HTR-8/SVneo (cell line): Measurements from ENCODE around the gene ARHGAP6.

Experiments used
- DNase-seq: peaks from one replicate; pipeline ENCODE4 v3.0.0; 2011; ENCODE audit warnings: low spot score, mixed read lengths; ENCODE audit not compliant: insufficient read length
- FAIRE-seq: peaks from 2 replicates; lab custom pipeline; 2011; peaks lifted over from hg19 to GRCh38; lab: Jason Lieb, UNC

The ARHGAP6 gene

GRCh38 chrX:11337292-11338009, 328.3 kb downstream of the ARHGAP6 start:
- no peak for FAIRE-seq

GRCh38 chrX:11336201-11336600, 329.5 kb downstream of the ARHGAP6 start:
- DNase-seq, result no peak
- no peak for FAIRE-seq

More at GRCh38 chrX:11337292-11338009, 328.3 kb downstream of the ARHGAP6 start:
- no peak for DNase-seq

GRCh38 chrX:11334165-11334564, 331.6 kb downstream of the ARHGAP6 start:
- FAIRE-seq, result no peak
- no peak for DNase-seq

GRCh38 chrX:11331788-11332187, 333.9 kb downstream of the ARHGAP6 start:
- FAIRE-seq, result no peak

GRCh38 chrX:11329021-11329420, 336.7 kb downstream of the ARHGAP6 start:
- no peak for DNase-seq
- no peak for FAIRE-seq

More at GRCh38 chrX:11331788-11332187, 333.9 kb downstream of the ARHGAP6 start:
- no peak for DNase-seq

- DNase-seq (no peak), FAIRE-seq (no peak)
Measured at GRCh38 chrX:11328134-11328533, 337.6 kb downstream of the ARHGAP6 start.

GRCh38 chrX:11321986-11322385, 343.7 kb downstream of the ARHGAP6 start:
- FAIRE-seq, result no peak
- no peak for DNase-seq

GRCh38 chrX:11319806-11320520, 345.8 kb downstream of the ARHGAP6 start:
- DNase-seq, result no peak
- no peak for FAIRE-seq

GRCh38 chrX:11311706-11312105, 354.0 kb downstream of the ARHGAP6 start:
- FAIRE-seq (no peak), DNase-seq (no peak)

- no peak for FAIRE-seq
- DNase-seq, result no peak
Measured at GRCh38 chrX:11309220-11309619, 356.5 kb downstream of the ARHGAP6 start.

GRCh38 chrX:11305641-11306040, 360.1 kb downstream of the ARHGAP6 start:
- FAIRE-seq, result no peak

GRCh38 chrX:11304829-11305228, 360.9 kb downstream of the ARHGAP6 start:
- DNase-seq, result no peak
- no peak for FAIRE-seq

More at GRCh38 chrX:11305641-11306040, 360.1 kb downstream of the ARHGAP6 start:
- DNase-seq, result no peak

GRCh38 chrX:11298600-11298999, 367.1 kb downstream of the ARHGAP6 start:
- no peak for FAIRE-seq
- no peak for DNase-seq

GRCh38 chrX:11296051-11296450, 369.7 kb downstream of the ARHGAP6 start:
- DNase-seq (no peak), FAIRE-seq (no peak)

- DNase-seq (no peak), FAIRE-seq (no peak)
Measured at GRCh38 chrX:11293113-11293512, 372.6 kb downstream of the ARHGAP6 start, which contains the start of gene AMELX. Gene AMELX (plus strand): TSS chrX:11293413. CDS start chrX:11294789, 1,376 bp downstream.

- DNase-seq (no peak), FAIRE-seq (no peak)
Measured at GRCh38 chrX:11290416-11291102, 375.2 kb downstream of the ARHGAP6 start.

GRCh38 chrX:11287505-11287904, 378.2 kb downstream of the ARHGAP6 start:
- DNase-seq (no peak), FAIRE-seq (no peak)

GRCh38 chrX:11285651-11286050, 380.1 kb downstream of the ARHGAP6 start:
- FAIRE-seq, result no peak

GRCh38 chrX:11282043-11282442, 383.7 kb downstream of the ARHGAP6 start:
- FAIRE-seq, result no peak

More at GRCh38 chrX:11285651-11286050, 380.1 kb downstream of the ARHGAP6 start:
- DNase-seq, result no peak

GRCh38 chrX:11273544-11273943, 392.2 kb downstream of the ARHGAP6 start:
- no peak for FAIRE-seq
- no peak for DNase-seq

More at GRCh38 chrX:11282043-11282442, 383.7 kb downstream of the ARHGAP6 start:
- DNase-seq, result no peak

- DNase-seq, result no peak
- FAIRE-seq, result no peak
Measured at GRCh38 chrX:11272863-11273262, 392.9 kb downstream of the ARHGAP6 start.
